HepG2 (cell line): ENCODE results near the gene ANKS1A. TPM values are rescaled to one million over a fixed set of nuclear protein-coding genes. Genes with fewer than 3 reads are reported as not detected.

ENCODE experiments used
- ARID4A ChIP-seq: sonication (generic); formaldehyde crosslinking; IDR thresholded peaks from 2 replicates; pipeline ENCODE4 v1.5.0; 2020; ENCODE audit warnings: mild to moderate bottlenecking, missing genetic modification reagents, borderline replicate concordance
- ATF6 ChIP-seq: sonication (generic); formaldehyde crosslinking; conservative IDR thresholded peaks from 2 replicates; pipeline ENCODE4 v1.4.0; 2020; ENCODE audit warnings: missing genetic modification reagents
- ETV6 ChIP-seq: sonication (generic); formaldehyde crosslinking; conservative IDR thresholded peaks from 2 replicates; pipeline ENCODE4 v1.4.0; 2020; ENCODE audit warnings: missing genetic modification reagents
- KDM6A ChIP-seq: IDR thresholded peaks from 2 replicates; pipeline ENCODE4 v1.6.1; 2016; ENCODE audit warnings: low read depth
- MIER3 ChIP-seq: IDR thresholded peaks from 2 replicates; pipeline ENCODE4 v1.6.1; 2016; ENCODE audit warnings: missing compliant biosample characterization, borderline replicate concordance
- NFAT5 ChIP-seq: sonication (generic); formaldehyde crosslinking; IDR thresholded peaks from 2 replicates; pipeline ENCODE4 v1.4.0; 2020; ENCODE audit warnings: missing genetic modification reagents
- RAD21 ChIP-seq: fragments of 450-650 bp; formaldehyde crosslinking; IDR thresholded peaks from 2 replicates; pipeline ENCODE4 v1.5.0; 2020; ENCODE audit warnings: mild to moderate bottlenecking
- RAD51 ChIP-seq: fragments of 450-650 bp; IDR thresholded peaks from 2 replicates; pipeline ENCODE4 v1.6.1; 2016; ENCODE audit warnings: borderline replicate concordance
- SCMH1 ChIP-seq: sonication (generic); formaldehyde crosslinking; IDR thresholded peaks from 2 replicates; pipeline ENCODE4 v1.9.0; 2021; ENCODE audit warnings: missing genetic modification reagents, mild to moderate bottlenecking, borderline replicate concordance
- TAF15 ChIP-seq: fragments of 200-400 bp; formaldehyde crosslinking; IDR thresholded peaks from one replicate; pipeline ENCODE4 v1.6.1; 2018; ENCODE audit warnings: mild to moderate bottlenecking, low read depth, low read length; ENCODE audit not compliant: poor library complexity, severe bottlenecking
- TFDP1 ChIP-seq: IDR thresholded peaks from 2 replicates; pipeline ENCODE4 v1.6.1; 2016; ENCODE audit warnings: missing compliant biosample characterization, missing genetic modification reagents, borderline replicate concordance
- THYN1 ChIP-seq: sonication (generic); formaldehyde crosslinking; IDR thresholded peaks from 2 replicates; pipeline ENCODE4 v1.8.1; 2023; ENCODE audit warnings: low read depth, mild to moderate bottlenecking, moderate library complexity, missing genetic modification reagents, borderline replicate concordance
- ZKSCAN5 ChIP-seq: sonication (generic); formaldehyde crosslinking; IDR thresholded peaks from 2 replicates; pipeline ENCODE4 v1.5.1; 2020; ENCODE audit warnings: mild to moderate bottlenecking, missing genetic modification reagents
- ZMYM3 ChIP-seq: sonication (generic); formaldehyde crosslinking; IDR thresholded peaks from 2 replicates; pipeline ENCODE4 v1.5.1; 2020; ENCODE audit warnings: mild to moderate bottlenecking, missing genetic modification reagents
- ZSCAN25 ChIP-seq: sonication (generic); formaldehyde crosslinking; IDR thresholded peaks from 2 replicates; pipeline ENCODE4 v1.8.0; 2022; ENCODE audit warnings: mild to moderate bottlenecking, missing genetic modification reagents
- polyA plus RNA-seq, 8 experiments: library from polyadenylated mRNA; depleted of rRNA in 3 of 8; stranded (reverse) in 7 of 8; unstranded in 1 of 8; fragments of >200 nt; fragmentation: Illumina TruSeq in 4 of 8; extraction: Trizol in 4 of 8; gene quantifications; 2 replicates each; pipeline versions ENCODE4 v1.2.1 to v1.2.3, GENCODE V29; 2011 to 2016; ENCODE audit warnings: low read depth in 4 of 8, missing spikeins in 1 of 8, mixed read lengths in 1 of 8; ENCODE audit not compliant: insufficient read depth in 1 of 8
- total RNA-seq, 5 experiments: library from RNA; depleted of rRNA; stranded (reverse); fragments of >200 nt; fragmentation: Illumina TruSeq; extraction: Trizol; gene quantifications; 2 replicates each; pipeline ENCODE4 v1.2.3, GENCODE V29; 2016; ENCODE audit warnings: low read depth in 1 of 5

Gene ANKS1A
- total and polyA plus RNA-seq, 2 of the 13 experiments (the other 11 are each of a cell fraction or from before 2014, with no cell fraction given): 7.2 to 15.1 TPM

- TF ChIP-seq ARID4A (CRISPR knock-in tag) (peak; percentile 99), KDM6A (CRISPR knock-in tag) (no peak; the same call in 1 of the 2 replicates), RAD51 (no peak), NFAT5 (CRISPR knock-in tag) (no peak), ZSCAN25 (CRISPR knock-in tag) (peak; percentile 84), THYN1 (CRISPR knock-in tag) (no peak), RAD21 (peak; percentile 40; the same call in 1 of the 2 replicates), ZMYM3 (CRISPR knock-in tag) (peak; percentile 30; the same call in 1 of the 2 replicates), TFDP1 (CRISPR knock-in tag) (peak; percentile 98), ZKSCAN5 (no peak), ETV6 (CRISPR knock-in tag) (no peak), TAF15 (no peak), ATF6 (CRISPR knock-in tag) (0 out of 2 replicates have a peak, but pooled peaks have one; percentile 82), MIER3 (peak; percentile 82; the same call in 1 of the 2 replicates), SCMH1 (CRISPR knock-in tag) (no peak)
Observed at GRCh38 chr6:34887753-34888513, 1.1 kb upstream of the ANKS1A start, which contains the start of gene TAF11 (continued).
